ENCODE data around the gene RRM2.

GRCh38 chr2:10075571-10076209, 46.8 kb upstream of the RRM2 start:
- no peak for TF ChIP-seq CTCF (conservative IDR thresholded peaks at IDR 0.05; ENCODE audit: low read depth, low read length)
- no peak for TF ChIP-seq POLR2A (IDR thresholded peaks at IDR 0.05; ENCODE audit: low read depth, low read length)
- TF ChIP-seq MXI1 (IDR thresholded peaks at IDR 0.05; ENCODE audit: borderline replicate concordance, low read depth, low read length) = no peak
- no peak for TF ChIP-seq RFX5 (IDR thresholded peaks at IDR 0.05; ENCODE audit: low read depth, low read length)
- no peak for TF ChIP-seq MAZ (IDR thresholded peaks at IDR 0.05; ENCODE audit: borderline replicate concordance, low read depth, low read length)
- no peak for TF ChIP-seq RAD21 (IDR thresholded peaks at IDR 0.05; ENCODE audit: low read length)
- TF ChIP-seq MAFK (IDR thresholded peaks at IDR 0.05; ENCODE audit: low read depth, low read length) = no peak
- TF ChIP-seq USF2 (IDR thresholded peaks at IDR 0.05; ENCODE audit: low read depth, low read length) = no peak
- TF ChIP-seq ELK1 (IDR thresholded peaks at IDR 0.05; ENCODE audit: borderline replicate concordance, low read depth, low read length) = no peak
- TF ChIP-seq CHD1 (IDR thresholded peaks at IDR 0.05; ENCODE audit: low read depth, low read length) = no peak
